Progenitor cell of endocrine pancreas (in vitro differentiated cells): ENCODE results near the gene ETV4. TPM values are rescaled to one million over a fixed set of nuclear protein-coding genes. Genes with fewer than 3 reads are reported as not detected.
"Not testable (repeated sequence)": the region's sequence is repeated elsewhere in the genome, so short reads cannot be mapped to it uniquely, and the experiment has no call there.

Experiments
- DNase-seq: peaks from one replicate; pipeline ENCODE4 v3.0.0; 2021; ENCODE audit warnings: low spot score; ENCODE audit not compliant: unreplicated experiment
- H3K27ac Mint-ChIP-seq: 2 replicates; pipeline ENCODE4 v1.8.0; 2021; ENCODE audit warnings: mild to moderate bottlenecking, moderate library complexity, mixed read lengths
- H3K27me3 Mint-ChIP-seq: 2 replicates; pipeline ENCODE4 v1.8.0; 2021; ENCODE audit warnings: mixed read lengths
- H3K36me3 Mint-ChIP-seq: 2 replicates; pipeline ENCODE4 v1.8.0; 2022; ENCODE audit warnings: mixed read lengths; ENCODE audit not compliant: insufficient read depth
- H3K4me1 Mint-ChIP-seq: 2 replicates; pipeline ENCODE4 v1.8.0; 2021; ENCODE audit warnings: low read depth, mixed read lengths
- H3K4me3 Mint-ChIP-seq: 2 replicates; pipeline ENCODE4 v1.8.0; 2021; ENCODE audit warnings: low read depth, mild to moderate bottlenecking, moderate library complexity, mixed read lengths
- H3K9me3 Mint-ChIP-seq: 2 replicates; pipeline ENCODE4 v1.8.0; 2021; ENCODE audit warnings: low read depth, mixed read lengths
- total RNA-seq: library from RNA; stranded (reverse); gene quantifications from 2 replicates; pipeline ENCODE4 v1.2.1, GENCODE V29; 2021
- TF ChIP-seq, protein P1 (sequence below): fragments of 200-600 bp; sonication (generic); IDR thresholded peaks from one replicate; pipeline ENCODE4 v1.5.0; 2021; ENCODE audit warnings: antibody characterized with exemption, mild to moderate bottlenecking; ENCODE audit not compliant: unreplicated experiment

Gene ETV4
- total RNA-seq, 1 donor from 2014 or later: 84.3 TPM

DNA sequence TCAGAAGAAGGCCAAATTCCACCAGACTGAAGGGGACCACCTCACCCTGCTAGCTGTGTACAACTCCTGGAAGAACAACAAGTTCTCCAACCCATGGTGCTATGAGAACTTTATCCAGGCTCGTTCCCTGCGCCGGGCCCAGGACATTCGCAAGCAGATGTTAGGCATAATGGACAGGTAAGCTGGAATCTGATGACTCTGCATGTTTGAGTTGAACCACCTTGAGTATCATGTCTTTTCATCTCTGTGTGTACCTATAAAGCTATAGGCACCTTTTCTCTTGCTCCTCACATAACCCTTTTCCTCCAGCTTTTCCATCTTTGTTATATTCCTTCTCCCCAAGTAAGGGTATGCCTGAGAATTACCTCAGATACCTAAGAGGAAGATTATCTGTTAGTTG is 24.8 kb downstream of the ETV4 start:
- TF ChIP-seq, protein P1, sequence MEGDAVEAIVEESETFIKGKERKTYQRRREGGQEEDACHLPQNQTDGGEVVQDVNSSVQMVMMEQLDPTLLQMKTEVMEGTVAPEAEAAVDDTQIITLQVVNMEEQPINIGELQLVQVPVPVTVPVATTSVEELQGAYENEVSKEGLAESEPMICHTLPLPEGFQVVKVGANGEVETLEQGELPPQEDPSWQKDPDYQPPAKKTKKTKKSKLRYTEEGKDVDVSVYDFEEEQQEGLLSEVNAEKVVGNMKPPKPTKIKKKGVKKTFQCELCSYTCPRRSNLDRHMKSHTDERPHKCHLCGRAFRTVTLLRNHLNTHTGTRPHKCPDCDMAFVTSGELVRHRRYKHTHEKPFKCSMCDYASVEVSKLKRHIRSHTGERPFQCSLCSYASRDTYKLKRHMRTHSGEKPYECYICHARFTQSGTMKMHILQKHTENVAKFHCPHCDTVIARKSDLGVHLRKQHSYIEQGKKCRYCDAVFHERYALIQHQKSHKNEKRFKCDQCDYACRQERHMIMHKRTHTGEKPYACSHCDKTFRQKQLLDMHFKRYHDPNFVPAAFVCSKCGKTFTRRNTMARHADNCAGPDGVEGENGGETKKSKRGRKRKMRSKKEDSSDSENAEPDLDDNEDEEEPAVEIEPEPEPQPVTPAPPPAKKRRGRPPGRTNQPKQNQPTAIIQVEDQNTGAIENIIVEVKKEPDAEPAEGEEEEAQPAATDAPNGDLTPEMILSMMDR: no peak
- H3K4me3 Mint-ChIP-seq: no peak overlapping the region
- H3K9me3 Mint-ChIP-seq: no peaks in the 10 kb centered on the region
- H3K4me1 Mint-ChIP-seq: peaks cover 20% of the 10 kb centered on the region
- H3K27ac Mint-ChIP-seq: no peak overlapping the region
- no peak for DNase-seq
- H3K36me3 Mint-ChIP-seq: peaks cover 37% of the 10 kb centered on the region
- H3K27me3 Mint-ChIP-seq: no peaks in the 10 kb centered on the region

DNA sequence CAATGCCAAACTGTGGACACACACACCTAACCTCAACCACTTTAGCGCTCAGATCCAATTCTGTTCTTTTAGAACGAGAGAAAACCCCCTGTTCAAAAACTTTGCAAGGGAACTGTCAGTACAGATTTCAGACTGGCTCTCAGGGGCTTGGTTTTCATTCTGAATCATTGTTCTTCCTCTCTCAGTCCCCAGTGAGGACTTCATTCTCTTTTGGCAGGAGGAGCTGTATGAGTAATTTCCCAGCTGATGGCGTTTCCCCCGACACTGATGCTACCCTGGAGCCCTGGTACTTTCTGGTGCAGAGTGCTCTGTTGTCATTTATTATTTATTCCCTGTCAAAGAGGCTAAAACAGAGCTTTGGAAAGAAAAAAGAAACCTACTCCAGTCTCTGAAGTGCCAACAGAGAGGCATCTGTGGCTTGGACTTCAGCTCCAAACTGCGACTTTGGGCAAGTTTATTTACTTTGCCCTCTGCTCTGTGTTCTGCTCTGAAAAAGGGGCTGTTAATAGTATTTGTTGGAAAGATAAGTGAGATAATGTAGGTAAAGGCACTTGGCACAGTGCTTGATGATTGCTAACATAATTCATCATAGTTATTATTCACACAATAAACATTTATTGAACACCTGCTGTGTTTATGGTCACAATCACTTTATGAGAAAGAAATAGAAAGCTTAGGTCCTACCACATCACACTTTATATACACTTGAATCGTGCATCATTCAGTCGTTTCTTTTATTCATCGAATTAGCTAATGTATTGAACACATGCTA is 28.3 kb downstream of the ETV4 start:
- DNase-seq: no peak
- H3K9me3 Mint-ChIP-seq: no peaks in the 10 kb centered on the region
- TF ChIP-seq, protein P1: no peak
- peaks cover 5% of the 10 kb centered on the region for H3K4me1 Mint-ChIP-seq
- H3K4me3 Mint-ChIP-seq: no peak overlapping the region
- H3K27ac Mint-ChIP-seq: peak overlapping the region; percentile 56
- H3K36me3 Mint-ChIP-seq: peaks cover 25% of the 10 kb centered on the region
- no peaks in the 10 kb centered on the region for H3K27me3 Mint-ChIP-seq

DNA sequence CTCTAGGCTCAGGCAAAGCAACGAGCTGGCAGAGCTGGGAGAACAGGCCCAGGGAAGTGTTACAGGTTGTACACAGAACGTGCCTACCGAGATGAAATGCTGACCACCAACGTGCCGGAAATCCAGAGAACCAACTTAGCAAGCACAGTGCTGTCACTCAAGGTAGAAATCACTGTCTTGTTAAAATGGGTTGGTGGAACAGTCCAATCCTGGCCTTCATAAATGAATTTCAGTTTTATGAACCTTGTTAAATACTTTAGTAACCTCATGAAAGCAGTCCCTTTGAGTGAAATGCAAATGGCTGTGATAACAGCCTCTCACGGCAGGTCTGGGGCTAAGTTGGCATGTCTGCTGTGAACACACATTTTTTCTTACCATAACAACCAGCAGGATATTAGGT is 29.0 kb downstream of the ETV4 start:
- DNase-seq: no peak
- Mint-ChIP-seq H3K4me1 (peaks cover 5% of the 10 kb centered on the region), H3K27ac (peak overlapping the region; percentile 21), H3K36me3 (peaks cover 29% of the 10 kb centered on the region), H3K9me3 (no peaks in the 10 kb centered on the region), H3K4me3 (no peak overlapping the region), H3K27me3 (no peaks in the 10 kb centered on the region)
- TF ChIP-seq, protein P1: no peak

DNA sequence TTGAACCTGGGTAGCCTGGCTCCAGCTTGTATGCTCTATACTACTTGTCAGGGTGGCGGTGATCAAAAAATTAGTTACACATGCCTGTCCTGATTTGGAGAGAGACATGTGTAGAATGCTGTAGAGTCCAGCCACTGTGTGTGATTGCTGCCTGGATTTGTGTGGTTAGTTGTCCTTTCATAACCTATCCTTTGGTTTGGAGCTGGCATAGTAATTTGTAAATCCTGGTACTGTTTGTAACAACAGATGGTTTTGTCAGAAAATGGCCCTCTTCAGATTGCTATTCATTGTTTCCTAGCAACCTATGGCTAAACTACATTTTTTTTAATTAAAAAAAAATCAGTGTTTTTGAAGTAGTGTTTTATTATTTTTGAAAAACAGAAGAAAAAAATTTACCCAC is 30.5 kb downstream of the ETV4 start:
- no peak for DNase-seq
- Mint-ChIP-seq H3K9me3 (no peaks in the 10 kb centered on the region), H3K27ac (no peak overlapping the region), H3K36me3 (peaks cover 24% of the 10 kb centered on the region), H3K4me1 (peaks cover 5% of the 10 kb centered on the region), H3K4me3 (no peak overlapping the region), H3K27me3 (no peaks in the 10 kb centered on the region)
- TF ChIP-seq, protein P1: no peak

DNA sequence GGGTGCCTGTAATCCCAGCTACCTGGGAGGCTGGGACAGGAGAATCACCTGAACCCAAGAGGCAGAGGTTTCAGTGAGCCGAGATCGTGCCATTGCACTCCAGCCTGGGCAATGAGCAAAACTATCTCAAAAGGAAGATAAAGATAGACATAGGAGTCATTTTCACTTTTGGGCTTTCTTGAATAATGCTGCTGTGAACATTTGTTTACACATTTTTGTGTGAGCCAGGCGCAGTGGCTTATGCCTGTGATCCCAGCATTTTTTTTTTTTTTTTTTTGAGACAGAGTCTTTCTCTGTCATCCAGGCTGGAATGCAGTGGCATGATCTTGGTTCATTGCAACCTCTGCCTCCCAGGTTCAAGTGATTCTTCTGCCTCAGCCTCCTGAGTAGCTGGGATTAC is 34.9 kb downstream of the ETV4 start:
- peaks cover 23% of the 10 kb centered on the region for H3K36me3 Mint-ChIP-seq
- not testable (repeated sequence) for H3K4me1 Mint-ChIP-seq

DNA sequence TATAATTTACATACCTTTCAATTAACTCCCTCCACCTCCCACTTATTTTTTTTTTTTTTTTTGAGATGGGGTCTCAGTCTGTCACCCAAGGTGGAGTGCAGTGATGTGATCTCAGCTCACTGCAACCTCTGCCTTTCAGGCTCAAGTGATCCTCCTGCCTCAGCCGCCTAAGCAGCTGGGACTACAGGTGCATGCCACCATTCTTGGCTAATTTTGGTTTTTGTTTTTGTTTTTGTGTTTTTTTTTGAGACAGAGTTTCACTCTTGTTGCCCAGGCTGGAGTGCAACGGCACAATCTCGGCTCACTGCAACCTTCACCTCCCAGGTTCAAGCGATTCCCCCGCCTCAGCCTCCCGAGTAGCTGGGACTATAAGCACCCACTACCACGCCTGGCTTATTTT is 36.7 kb downstream of the ETV4 start:
- not testable (repeated sequence) for H3K4me1 Mint-ChIP-seq, H3K27me3 Mint-ChIP-seq, H3K27ac Mint-ChIP-seq, DNase-seq, H3K4me3 Mint-ChIP-seq, H3K9me3 Mint-ChIP-seq
- peaks cover 26% of the 10 kb centered on the region for H3K36me3 Mint-ChIP-seq

More for the DNA sequence above, 34.9 kb downstream of the ETV4 start:
- H3K4me3 Mint-ChIP-seq, H3K9me3 Mint-ChIP-seq, H3K27me3 Mint-ChIP-seq, DNase-seq, H3K27ac Mint-ChIP-seq: not testable (repeated sequence)
